HCT116 (cell line): ENCODE results near the gene PTPRF.

Experiments
- CEBPB ChIP-seq: IDR thresholded peaks from 2 replicates; pipeline ENCODE4 v1.6.1; 2012; ENCODE audit warnings: low read depth
- EZH2 ChIP-seq: fragments of 200-600 bp; sonication (generic); IDR thresholded peaks from 2 replicates; pipeline ENCODE4 v1.6.1; 2017; ENCODE audit warnings: antibody characterized with exemption, mixed run types
- JUND ChIP-seq: IDR thresholded peaks from 2 replicates; pipeline ENCODE4 v1.6.1; 2012
- POLR2A ChIP-seq: IDR thresholded peaks from 2 replicates; pipeline ENCODE4 v1.7.0; 2011; ENCODE audit warnings: borderline replicate concordance; ENCODE audit not compliant: insufficient read depth, insufficient read length; ENCODE audit errors: extremely low read depth
- POLR2AphosphoS5 ChIP-seq: IDR thresholded peaks from 2 replicates; pipeline ENCODE4 v1.6.1; 2011; ENCODE audit warnings: mild to moderate bottlenecking, low read depth, low read length, moderate library complexity
- RAD21 ChIP-seq: IDR thresholded peaks from 2 replicates; pipeline ENCODE4 v1.6.1; 2012; ENCODE audit warnings: low read depth, mild to moderate bottlenecking
- ZNF274 ChIP-seq: fragments of 200-500 bp; sonication (Bioruptor generic); IDR thresholded peaks from 2 replicates; pipeline ENCODE4 v1.6.1; 2014; ENCODE audit warnings: mild to moderate bottlenecking, low read depth, low read length, inconsistent platforms
- TF ChIP-seq, protein P1 (sequence below), 3 experiments: fragments of 200-600 bp in 1 of 3; sonication (generic) in 1 of 3; IDR thresholded peaks in 2 of 3; conservative IDR thresholded peaks in 1 of 3; 2 replicates each; pipeline ENCODE4 v1.5.1; 2012 to 2017; ENCODE audit warnings: low read depth in 2 of 3, low read length in 2 of 3, antibody characterized with exemption in 1 of 3, borderline replicate concordance in 1 of 3, control low read depth in 1 of 3, mild to moderate bottlenecking in 1 of 3, mixed read lengths in 1 of 3, mixed run types in 1 of 3, moderate library complexity in 1 of 3; ENCODE audit not compliant: insufficient read depth in 1 of 3

DNA sequence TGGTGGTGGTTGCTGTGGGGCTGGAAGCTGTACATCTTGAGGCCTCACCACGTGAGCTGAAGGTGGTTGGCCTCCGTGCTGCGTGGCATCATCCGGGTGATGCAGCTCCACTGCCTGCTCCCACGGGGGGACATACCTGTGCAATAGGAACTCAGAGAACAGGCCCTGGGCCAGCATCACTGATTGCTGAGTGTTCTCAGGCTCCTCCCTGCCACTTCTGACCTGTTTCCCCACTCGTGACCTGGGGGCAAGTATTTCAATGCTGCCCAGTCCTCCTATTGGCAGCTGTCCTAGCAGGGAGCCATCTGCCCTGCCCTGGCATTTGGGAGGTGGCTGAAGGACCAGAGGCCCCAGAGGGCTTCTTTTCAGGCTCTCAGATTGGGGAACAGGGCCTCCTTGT, 26.1 kb downstream of the PTPRF start:
- TF ChIP-seq ZNF274, result no peak
- TF ChIP-seq JUND, result no peak
- no peak for TF ChIP-seq POLR2A
- TF ChIP-seq, protein P1, sequence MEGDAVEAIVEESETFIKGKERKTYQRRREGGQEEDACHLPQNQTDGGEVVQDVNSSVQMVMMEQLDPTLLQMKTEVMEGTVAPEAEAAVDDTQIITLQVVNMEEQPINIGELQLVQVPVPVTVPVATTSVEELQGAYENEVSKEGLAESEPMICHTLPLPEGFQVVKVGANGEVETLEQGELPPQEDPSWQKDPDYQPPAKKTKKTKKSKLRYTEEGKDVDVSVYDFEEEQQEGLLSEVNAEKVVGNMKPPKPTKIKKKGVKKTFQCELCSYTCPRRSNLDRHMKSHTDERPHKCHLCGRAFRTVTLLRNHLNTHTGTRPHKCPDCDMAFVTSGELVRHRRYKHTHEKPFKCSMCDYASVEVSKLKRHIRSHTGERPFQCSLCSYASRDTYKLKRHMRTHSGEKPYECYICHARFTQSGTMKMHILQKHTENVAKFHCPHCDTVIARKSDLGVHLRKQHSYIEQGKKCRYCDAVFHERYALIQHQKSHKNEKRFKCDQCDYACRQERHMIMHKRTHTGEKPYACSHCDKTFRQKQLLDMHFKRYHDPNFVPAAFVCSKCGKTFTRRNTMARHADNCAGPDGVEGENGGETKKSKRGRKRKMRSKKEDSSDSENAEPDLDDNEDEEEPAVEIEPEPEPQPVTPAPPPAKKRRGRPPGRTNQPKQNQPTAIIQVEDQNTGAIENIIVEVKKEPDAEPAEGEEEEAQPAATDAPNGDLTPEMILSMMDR (IDR thresholded peaks at IDR 0.05 in 2 of 3, conservative IDR thresholded peaks at IDR 0.05 in 1 of 3; ENCODE audit: borderline replicate concordance in 1 of 3, insufficient read depth in 1 of 3, low read depth in 2 of 3, low read length in 2 of 3), result no peak
- TF ChIP-seq CEBPB, result no peak
- no peak for TF ChIP-seq POLR2AphosphoS5
- no peak for TF ChIP-seq RAD21
- TF ChIP-seq EZH2, result no peak
